Measurements from ENCODE around the gene FYB2. TPM values are rescaled to one million over a fixed set of nuclear protein-coding genes. Genes with fewer than 3 reads are reported as not detected.

Gene FYB2
- total RNA-seq, 2 donors from 2014 or later: not detected

DNA sequence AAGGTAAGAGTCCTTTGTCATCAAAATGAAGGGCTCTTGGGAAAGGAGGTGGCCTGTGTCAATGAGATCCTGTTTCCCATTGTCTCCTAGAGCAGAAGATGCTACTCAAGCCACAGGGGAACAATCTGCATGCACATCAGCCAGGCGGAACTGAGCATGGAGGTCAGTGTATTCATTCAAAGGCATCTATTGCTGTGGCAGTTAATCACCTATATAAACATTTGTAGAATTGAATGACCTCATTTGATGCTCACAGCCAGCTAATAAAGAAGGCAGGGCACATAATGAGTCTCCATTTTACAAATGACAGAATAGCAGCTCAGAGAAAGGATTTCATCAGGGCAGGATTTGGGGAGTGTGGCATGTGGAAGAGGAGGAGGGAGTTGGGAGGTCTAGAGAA, 5.7 kb upstream of the FYB2 start:
- no peak overlapping the region for H3K4me3 Mint-ChIP-seq
- peaks cover 49% of the 10 kb centered on the region for H3K27me3 Mint-ChIP-seq
- no peaks in the 10 kb centered on the region for H3K9me3 ChIP-seq (ENCODE audit: control insufficient read depth, low read length, poor library complexity, severe bottlenecking)
- no peak overlapping the region for H3K27ac Mint-ChIP-seq
- DNase-seq (no peak), ATAC-seq (no peak)
- peaks cover 4% of the 10 kb centered on the region for H3K4me1 Mint-ChIP-seq
- no peaks in the 10 kb centered on the region for H3K36me3 Mint-ChIP-seq (ENCODE audit: low read depth)

DNA sequence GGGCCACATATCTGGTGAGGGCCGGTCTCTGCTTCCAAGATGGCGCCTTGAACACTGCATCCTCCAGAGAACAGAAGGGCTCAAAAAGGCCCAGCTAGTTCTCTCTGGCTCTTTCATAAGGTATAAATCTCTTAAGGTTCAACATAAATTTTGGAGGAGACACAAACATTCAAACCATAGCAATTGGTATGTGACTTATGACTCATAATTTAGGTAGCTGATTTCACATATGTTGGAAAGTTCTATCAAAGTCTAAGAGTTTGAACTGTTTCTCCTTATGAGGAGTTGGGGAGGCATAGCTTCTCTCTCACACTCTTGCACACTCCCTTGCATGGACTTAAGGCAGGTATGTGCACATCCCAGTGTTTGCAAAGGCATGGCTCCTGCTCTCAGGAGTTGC, 5.1 kb upstream of the FYB2 start:
- Mint-ChIP-seq H3K36me3 (ENCODE audit: low read depth) (no peaks in the 10 kb centered on the region), H3K4me1 (peaks cover 4% of the 10 kb centered on the region), H3K27ac (no peak overlapping the region), H3K27me3 (peaks cover 52% of the 10 kb centered on the region), H3K4me3 (no peak overlapping the region)
- ATAC-seq: no peak
- no peaks in the 10 kb centered on the region for H3K9me3 ChIP-seq (ENCODE audit: control insufficient read depth, low read length, poor library complexity, severe bottlenecking)
- DNase-seq: no peak

DNA sequence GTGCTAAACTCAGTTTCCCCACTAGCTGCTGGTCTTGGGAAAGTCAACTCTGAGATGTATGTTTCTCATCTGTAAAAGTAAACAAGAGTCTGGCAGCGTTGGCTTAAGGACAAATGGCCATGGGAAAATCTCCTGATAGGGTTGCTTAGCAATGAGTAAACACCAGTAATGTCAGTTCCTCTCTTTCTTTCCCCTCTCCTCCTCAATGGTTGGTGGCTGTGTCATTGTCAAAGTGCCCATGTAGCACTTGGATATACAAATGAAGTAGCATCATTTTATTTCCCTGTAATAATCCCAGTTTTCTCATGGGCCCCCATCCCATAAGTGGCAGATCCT, 2.2 kb upstream of the FYB2 start:
- H3K36me3 Mint-ChIP-seq (ENCODE audit: low read depth): peaks cover 2% of the 10 kb centered on the region
- no peak overlapping the region for H3K4me3 Mint-ChIP-seq
- DNase-seq (no peak), ATAC-seq (no peak)
- peaks cover 2% of the 10 kb centered on the region for H3K4me1 Mint-ChIP-seq
- H3K9me3 ChIP-seq (ENCODE audit: control insufficient read depth, low read length, poor library complexity, severe bottlenecking): no peaks in the 10 kb centered on the region
- H3K27ac Mint-ChIP-seq: no peak overlapping the region
- H3K27me3 Mint-ChIP-seq: peaks cover 57% of the 10 kb centered on the region

DNA sequence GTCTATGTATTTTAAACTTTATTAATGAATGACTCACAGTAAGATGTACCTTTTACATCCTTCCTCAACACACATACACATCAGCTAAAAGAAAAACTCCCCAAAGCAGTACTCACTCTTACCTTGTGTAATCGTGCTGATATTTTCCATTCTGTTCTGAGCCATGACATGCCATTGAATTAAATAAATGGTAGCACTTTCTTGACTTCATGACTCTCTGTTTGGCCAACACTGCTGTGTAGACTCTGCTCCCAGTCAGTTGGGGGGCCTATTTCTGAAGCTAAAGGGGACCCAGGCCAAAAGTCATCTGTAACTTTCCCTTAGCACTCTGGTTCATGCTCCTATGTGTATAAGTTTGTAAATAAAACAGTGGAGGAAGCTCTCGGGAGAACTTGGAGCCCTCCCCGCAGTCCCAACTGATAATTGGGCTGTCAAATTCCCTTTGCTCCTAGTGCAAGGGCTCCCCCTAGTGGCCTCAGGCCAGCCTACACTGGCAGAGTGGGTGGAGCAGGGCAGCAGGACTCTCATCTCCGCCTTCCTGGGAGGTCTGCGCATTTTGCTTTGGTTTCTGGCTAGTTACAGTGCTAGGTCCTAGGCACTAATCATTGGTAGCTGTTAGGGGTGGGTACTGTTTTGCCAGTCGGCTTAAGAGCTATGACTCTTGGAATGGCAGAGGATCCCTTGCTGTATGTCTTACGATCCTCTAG, 1.7 kb upstream of the FYB2 start:
- Mint-ChIP-seq H3K4me3 (no peak overlapping the region), H3K36me3 (ENCODE audit: low read depth) (peaks cover 2% of the 10 kb centered on the region), H3K27ac (no peak overlapping the region), H3K27me3 (peaks cover 62% of the 10 kb centered on the region), H3K4me1 (peaks cover 2% of the 10 kb centered on the region)
- peak; percentile 11 to 58 (median 40) for DNase-seq
- ATAC-seq: peak; percentile 68
- H3K9me3 ChIP-seq (ENCODE audit: control insufficient read depth, low read length, poor library complexity, severe bottlenecking): no peaks in the 10 kb centered on the region

DNA sequence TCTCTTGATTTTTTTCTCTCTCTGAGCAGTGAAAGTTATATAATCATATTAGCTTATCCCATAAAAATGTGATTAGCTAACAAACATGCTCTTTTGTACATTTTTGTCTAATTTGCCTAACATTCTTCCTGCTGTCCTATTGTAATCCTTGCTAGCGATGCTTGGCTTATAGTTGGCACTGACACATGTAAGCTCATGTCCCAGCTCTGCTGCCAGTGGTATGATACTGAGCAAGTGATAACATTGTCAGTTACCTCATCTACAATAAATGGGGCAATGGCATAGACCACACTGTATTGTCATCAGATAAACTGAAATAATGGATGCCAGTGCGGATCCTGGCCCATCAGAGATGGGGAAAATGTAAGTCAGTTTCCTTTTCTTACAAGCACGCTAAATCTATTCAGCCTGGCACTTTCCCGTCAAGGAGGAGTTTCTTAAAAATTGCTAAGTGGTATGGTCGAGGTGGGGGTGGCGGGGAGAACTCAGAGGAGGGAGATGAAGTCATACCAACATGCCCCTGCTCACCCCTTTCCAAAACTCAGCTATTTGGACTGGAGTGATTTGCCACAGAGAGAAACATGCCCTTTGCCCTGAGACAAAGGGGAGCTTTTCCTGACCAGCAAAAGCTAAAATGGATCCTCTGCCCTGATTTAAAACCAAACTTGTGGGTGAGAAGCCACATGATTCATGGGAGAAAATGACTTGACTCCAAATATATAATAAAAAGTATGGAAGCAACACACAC, 1.3 kb downstream of the FYB2 start:
- peaks cover 2% of the 10 kb centered on the region for H3K36me3 Mint-ChIP-seq (ENCODE audit: low read depth)
- H3K27ac Mint-ChIP-seq: no peak overlapping the region
- no peak overlapping the region for H3K4me3 Mint-ChIP-seq
- no peaks in the 10 kb centered on the region for H3K4me1 Mint-ChIP-seq
- H3K9me3 ChIP-seq (ENCODE audit: control insufficient read depth, low read length, poor library complexity, severe bottlenecking): no peaks in the 10 kb centered on the region
- ATAC-seq (no peak), DNase-seq (no peak)
- H3K27me3 Mint-ChIP-seq: peaks cover 58% of the 10 kb centered on the region

DNA sequence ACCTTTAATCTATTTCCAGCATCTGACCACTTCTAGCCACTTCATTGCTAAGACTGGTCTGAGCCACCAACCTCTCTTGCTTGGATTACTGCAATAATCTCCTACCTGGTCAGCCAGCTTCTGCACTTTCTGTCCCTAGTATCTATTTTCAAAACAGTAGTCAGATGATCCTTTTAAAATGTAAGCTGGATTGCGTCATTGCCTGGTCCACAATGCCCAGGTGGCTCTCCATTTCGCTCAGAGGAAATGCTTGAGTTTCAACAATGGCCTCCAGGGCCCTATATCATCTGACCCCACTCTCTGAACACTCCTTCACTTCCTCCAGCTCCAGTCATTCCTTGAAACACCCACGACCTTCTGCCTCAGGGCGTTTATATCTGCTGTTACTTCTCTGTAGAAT, 2.3 kb downstream of the FYB2 start:
- Mint-ChIP-seq H3K27me3 (peaks cover 62% of the 10 kb centered on the region), H3K36me3 (ENCODE audit: low read depth) (peaks cover 2% of the 10 kb centered on the region), H3K4me3 (no peak overlapping the region), H3K27ac (no peak overlapping the region), H3K4me1 (no peaks in the 10 kb centered on the region)
- ATAC-seq: no peak
- H3K9me3 ChIP-seq (ENCODE audit: control insufficient read depth, low read length, poor library complexity, severe bottlenecking): no peaks in the 10 kb centered on the region
- DNase-seq: no peak

DNA sequence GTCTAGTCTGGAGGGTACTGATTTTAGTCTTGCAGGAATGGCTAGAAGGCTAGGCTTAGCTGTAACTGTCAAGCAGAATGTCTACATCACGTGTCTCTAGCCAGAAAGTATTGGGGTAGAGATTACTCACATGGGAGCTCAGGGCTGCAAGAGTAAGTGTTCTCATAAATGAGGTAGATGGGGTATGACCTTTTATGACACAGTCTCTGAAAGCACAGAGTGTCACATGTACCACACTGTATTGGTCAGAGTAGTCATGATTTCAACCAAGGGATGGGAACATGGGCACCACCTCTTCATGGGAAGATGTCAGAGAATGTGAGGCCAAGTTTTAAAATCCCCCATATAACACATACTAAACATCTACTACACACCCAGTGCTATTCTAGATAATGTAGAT, 2.9 kb downstream of the FYB2 start:
- H3K4me1 Mint-ChIP-seq: no peaks in the 10 kb centered on the region
- H3K27ac Mint-ChIP-seq: no peak overlapping the region
- peaks cover 62% of the 10 kb centered on the region for H3K27me3 Mint-ChIP-seq
- DNase-seq: no peak
- no peaks in the 10 kb centered on the region for H3K9me3 ChIP-seq (ENCODE audit: control insufficient read depth, low read length, poor library complexity, severe bottlenecking)
- no peak overlapping the region for H3K4me3 Mint-ChIP-seq
- ATAC-seq: no peak
- H3K36me3 Mint-ChIP-seq (ENCODE audit: low read depth): peaks cover 2% of the 10 kb centered on the region

DNA sequence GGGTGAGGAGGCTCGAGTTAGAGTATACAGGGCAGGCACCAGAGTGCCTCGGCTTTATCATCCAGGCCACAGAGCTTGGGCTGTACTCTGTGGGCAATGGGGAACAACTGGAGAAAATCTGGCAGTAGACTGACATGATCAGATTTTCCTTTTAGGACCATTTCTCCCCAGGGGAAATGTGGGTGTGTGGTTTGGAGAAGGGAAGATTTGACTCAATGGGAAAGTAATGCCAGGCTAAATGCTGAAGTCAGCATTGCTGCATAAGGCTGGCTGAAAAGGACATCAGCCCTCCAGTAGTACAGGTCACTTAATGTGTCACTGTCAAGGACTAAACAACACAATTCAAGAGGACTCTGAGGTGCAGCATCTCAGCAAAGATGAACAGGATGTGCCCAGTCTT, 5.0 kb downstream of the FYB2 start:
- H3K36me3 Mint-ChIP-seq (ENCODE audit: low read depth): peaks cover 2% of the 10 kb centered on the region
- H3K27ac Mint-ChIP-seq: no peak overlapping the region
- DNase-seq: no peak
- H3K27me3 Mint-ChIP-seq: peaks cover 67% of the 10 kb centered on the region
- no peak for ATAC-seq
- H3K9me3 ChIP-seq (ENCODE audit: control insufficient read depth, low read length, poor library complexity, severe bottlenecking): no peaks in the 10 kb centered on the region
- no peak overlapping the region for H3K4me3 Mint-ChIP-seq
- H3K4me1 Mint-ChIP-seq: no peaks in the 10 kb centered on the region

DNA sequence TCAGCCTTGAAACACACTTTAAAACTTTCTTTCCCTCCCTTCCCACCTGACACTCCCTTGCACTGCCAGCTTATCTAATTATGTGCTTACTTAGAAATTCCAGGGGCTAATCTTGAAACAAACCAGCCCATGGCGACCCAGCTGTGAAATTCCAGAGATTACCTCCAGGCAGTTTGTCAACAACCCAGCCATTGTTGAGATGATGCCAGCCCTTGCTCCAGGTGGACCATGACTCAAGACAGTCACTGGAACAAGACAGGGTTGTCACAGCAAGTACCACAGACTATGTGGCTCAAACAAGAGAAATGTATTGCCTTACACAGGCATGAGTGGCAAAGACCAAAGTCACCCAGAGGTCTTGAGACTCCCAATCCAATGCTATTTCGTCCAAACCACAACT, 7.9 kb downstream of the FYB2 start:
- DNase-seq: no peak
- Mint-ChIP-seq H3K27ac (no peak overlapping the region), H3K36me3 (ENCODE audit: low read depth) (no peaks in the 10 kb centered on the region), H3K4me1 (no peaks in the 10 kb centered on the region), H3K27me3 (peaks cover 48% of the 10 kb centered on the region), H3K4me3 (no peak overlapping the region)
- ATAC-seq: no peak
- no peaks in the 10 kb centered on the region for H3K9me3 ChIP-seq (ENCODE audit: control insufficient read depth, low read length, poor library complexity, severe bottlenecking)

DNA sequence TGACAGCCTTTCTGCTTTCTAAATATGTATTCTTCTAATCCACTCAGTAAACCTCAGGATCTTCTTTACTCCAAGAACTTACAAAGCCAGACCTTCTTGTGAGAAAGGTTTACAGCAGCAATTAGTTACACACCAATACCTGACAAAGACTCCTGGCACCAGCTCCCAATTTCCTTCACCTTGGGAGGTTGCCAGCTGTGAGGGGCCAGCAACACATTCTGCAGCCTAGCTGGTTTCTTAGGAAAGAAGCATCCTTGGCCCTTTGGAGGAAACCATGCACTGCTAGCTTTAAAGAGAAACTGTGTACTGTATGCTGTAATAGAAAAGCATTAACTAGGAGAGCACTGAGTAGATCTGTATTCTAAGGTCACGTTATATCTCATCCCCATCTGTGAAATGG, 10.8 kb downstream of the FYB2 start:
- Mint-ChIP-seq H3K27ac (no peak overlapping the region), H3K4me3 (no peak overlapping the region), H3K36me3 (ENCODE audit: low read depth) (no peaks in the 10 kb centered on the region), H3K27me3 (peaks cover 41% of the 10 kb centered on the region), H3K4me1 (no peaks in the 10 kb centered on the region)
- H3K9me3 ChIP-seq (ENCODE audit: control insufficient read depth, low read length, poor library complexity, severe bottlenecking): no peaks in the 10 kb centered on the region
- DNase-seq (no peak), ATAC-seq (no peak)

DNA sequence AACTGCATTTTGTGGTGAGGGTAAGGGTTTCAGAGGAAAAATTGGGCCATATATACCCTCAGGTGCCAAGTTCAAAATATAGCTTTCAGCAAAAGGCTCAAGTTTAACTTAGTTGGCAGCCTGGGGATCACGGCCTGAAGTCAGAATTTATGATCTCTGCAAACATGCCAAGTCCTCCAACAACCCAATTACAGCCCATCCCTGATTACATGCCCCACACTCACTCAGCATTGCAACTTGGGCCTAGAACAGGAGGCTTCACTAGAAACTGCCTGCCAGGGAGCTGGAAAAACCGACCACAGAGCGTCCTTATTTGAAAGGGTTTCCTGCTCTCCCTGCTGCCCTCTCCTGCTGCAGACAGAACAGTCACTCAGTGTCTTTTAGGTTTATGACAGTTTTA, 12.4 kb downstream of the FYB2 start:
- no peaks in the 10 kb centered on the region for H3K9me3 ChIP-seq (ENCODE audit: control insufficient read depth, low read length, poor library complexity, severe bottlenecking)
- ATAC-seq (no peak), DNase-seq (no peak)
- no peak overlapping the region for H3K27ac Mint-ChIP-seq
- no peak overlapping the region for H3K4me3 Mint-ChIP-seq
- H3K4me1 Mint-ChIP-seq: no peaks in the 10 kb centered on the region
- H3K36me3 Mint-ChIP-seq (ENCODE audit: low read depth): no peaks in the 10 kb centered on the region
- H3K27me3 Mint-ChIP-seq: peaks cover 30% of the 10 kb centered on the region

DNA sequence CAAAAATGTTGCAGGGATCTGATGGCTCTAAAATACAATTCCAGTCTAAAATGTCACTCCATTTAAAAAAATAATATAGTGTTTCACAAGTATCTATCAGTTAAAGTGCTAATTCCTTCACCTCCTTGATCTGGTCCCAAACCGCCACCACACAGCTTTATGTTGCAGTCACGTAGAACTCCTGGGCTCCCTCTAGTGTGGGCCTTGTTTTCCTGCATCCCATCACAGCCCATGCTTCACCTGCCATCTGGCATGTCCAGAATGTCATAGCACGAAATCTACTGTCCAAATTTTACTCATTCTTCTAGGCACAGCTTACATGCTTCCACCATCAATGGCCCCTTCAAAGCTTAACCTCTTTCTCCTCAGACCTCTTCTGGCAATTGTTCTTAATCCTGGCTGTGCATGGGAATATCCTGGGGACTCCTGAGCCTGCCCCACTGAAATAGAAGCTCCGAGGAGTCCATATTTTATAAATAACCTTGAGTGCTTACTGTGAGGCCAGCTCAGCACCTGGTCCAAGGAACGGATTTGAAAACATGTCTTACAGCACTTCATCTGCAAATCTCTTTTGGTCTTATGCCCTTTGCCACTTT, 15.5 kb downstream of the FYB2 start:
- peaks cover 1% of the 10 kb centered on the region for H3K9me3 ChIP-seq (ENCODE audit: control insufficient read depth, low read length, poor library complexity, severe bottlenecking)
- no peak for DNase-seq
- H3K27ac Mint-ChIP-seq: no peak overlapping the region
- no peaks in the 10 kb centered on the region for H3K36me3 Mint-ChIP-seq (ENCODE audit: low read depth)
- H3K4me3 Mint-ChIP-seq: no peak overlapping the region
- H3K27me3 Mint-ChIP-seq: peaks cover 9% of the 10 kb centered on the region
- no peaks in the 10 kb centered on the region for H3K4me1 Mint-ChIP-seq
- ATAC-seq: no peak

DNA sequence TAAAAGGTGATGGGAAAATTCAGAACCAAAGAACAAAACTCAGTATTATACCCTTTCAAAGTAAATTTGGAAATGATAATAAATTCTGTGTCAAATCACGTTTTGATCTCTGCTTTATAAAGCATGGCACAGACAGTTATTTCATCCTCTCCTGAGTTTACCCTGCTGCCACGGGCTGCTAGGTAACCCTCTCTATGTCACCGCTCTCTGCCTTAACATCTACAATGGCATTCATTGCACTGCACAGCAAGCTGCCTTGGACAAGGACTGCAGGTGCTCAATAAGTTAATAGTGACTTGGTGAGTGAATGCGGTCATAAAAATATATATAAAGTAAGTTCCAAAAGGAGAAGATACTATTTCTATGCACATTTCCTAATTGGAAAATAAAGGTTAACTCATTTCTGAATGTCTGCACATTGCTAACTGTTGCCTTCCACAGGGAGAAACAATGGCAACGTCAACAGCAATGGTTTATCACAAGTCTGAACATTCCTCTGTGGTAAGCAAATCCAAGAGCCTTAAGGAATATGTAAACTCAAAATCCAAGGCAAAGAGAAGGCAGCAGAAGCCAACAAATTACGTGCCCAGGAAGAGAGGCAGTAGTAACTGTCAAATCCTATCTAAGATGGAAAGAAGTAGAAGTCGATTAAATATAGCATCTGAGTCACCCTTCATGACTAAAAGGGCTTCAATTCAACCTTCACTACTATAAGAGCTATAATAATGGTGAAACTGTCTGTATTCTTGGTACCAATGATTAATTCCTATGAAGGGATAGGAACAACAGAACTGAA, 19.4 kb downstream of the FYB2 start:
- Mint-ChIP-seq H3K4me1 (no peaks in the 10 kb centered on the region), H3K27me3 (peaks cover 12% of the 10 kb centered on the region), H3K4me3 (no peak overlapping the region), H3K27ac (no peak overlapping the region), H3K36me3 (ENCODE audit: low read depth) (no peaks in the 10 kb centered on the region)
- H3K9me3 ChIP-seq (ENCODE audit: control insufficient read depth, low read length, poor library complexity, severe bottlenecking): peaks cover 2% of the 10 kb centered on the region
- DNase-seq: no peak
- no peak for ATAC-seq

All from T-helper 17 cell (primary cell).